Right forelimb (tissue), 1 donor: ENCODE data around the gene LILRA5.
"Not testable (repeated sequence)": the region's sequence is repeated elsewhere in the genome, so short reads cannot be mapped to it uniquely, and the experiment has no call there.

Source experiments
- DNase-seq: peaks from one replicate; pipeline ENCODE4 v3.0.0-alpha.2; 2018

LILRA5 gene

GRCh38 chr19:54333586-54334298 lies 20.8 kb upstream of the LILRA5 start:
- DNase-seq = no peak

GRCh38 chr19:54332149-54332548 lies 19.2 kb upstream of the LILRA5 start:
- DNase-seq = no peak

- no peak for DNase-seq
These were observed 18.7 kb upstream of the LILRA5 start for GRCh38 chr19:54331626-54332025.

- DNase-seq = no peak
These were observed 16.7 kb upstream of the LILRA5 start for GRCh38 chr19:54329476-54330165.

GRCh38 chr19:54328781-54329180 lies 15.8 kb upstream of the LILRA5 start:
- not testable (repeated sequence) for DNase-seq

GRCh38 chr19:54325631-54326030 lies 12.7 kb upstream of the LILRA5 start:
- DNase-seq = no peak

GRCh38 chr19:54325194-54325621 lies 12.2 kb upstream of the LILRA5 start:
- no peak for DNase-seq

GRCh38 chr19:54324071-54324470 lies 11.1 kb upstream of the LILRA5 start:
- DNase-seq = no peak

GRCh38 chr19:54322934-54323333 lies 10.0 kb upstream of the LILRA5 start:
- not testable (repeated sequence) for DNase-seq

GRCh38 chr19:54322295-54322694 lies 9.3 kb upstream of the LILRA5 start:
- not testable (repeated sequence) for DNase-seq

- no peak for DNase-seq
These were observed 7.1 kb upstream of the LILRA5 start for GRCh38 chr19:54319892-54320670.

GRCh38 chr19:54319049-54319448 lies 6.1 kb upstream of the LILRA5 start:
- DNase-seq = no peak

- no peak for DNase-seq
These were observed 4.9 kb upstream of the LILRA5 start for GRCh38 chr19:54317965-54318240.

- DNase-seq = no peak
These were observed 4.4 kb upstream of the LILRA5 start for GRCh38 chr19:54317108-54317964.

- DNase-seq = no peak
These were observed 3.8 kb upstream of the LILRA5 start for GRCh38 chr19:54316746-54317107.

GRCh38 chr19:54315956-54316355 lies 3.0 kb upstream of the LILRA5 start:
- DNase-seq = no peak

GRCh38 chr19:54312011-54312410 lies 955 bp downstream of the LILRA5 start:
- no peak for DNase-seq

- no peak for DNase-seq
These were observed 1.5 kb downstream of the LILRA5 start for GRCh38 chr19:54311486-54311885.

GRCh38 chr19:54310543-54310942 lies 2.4 kb downstream of the LILRA5 start:
- no peak for DNase-seq

- DNase-seq = no peak
These were observed 3.2 kb downstream of the LILRA5 start for GRCh38 chr19:54309811-54310210.

- no peak for DNase-seq
These were observed 5.5 kb downstream of the LILRA5 start for GRCh38 chr19:54307389-54308020.

GRCh38 chr19:54305141-54305540 lies 7.8 kb downstream of the LILRA5 start:
- DNase-seq = no peak

GRCh38 chr19:54302257-54302656 lies 10.7 kb downstream of the LILRA5 start:
- no peak for DNase-seq
